GM13976 (cell line): Measurements from ENCODE around the gene TSPYL1.
A peak's percentile ranks its signal among the peaks of the same experiment; 100 is the strongest.
"Not testable (repeated sequence)": the region's sequence is repeated elsewhere in the genome, so short reads cannot be mapped to it uniquely, and the experiment has no call there.

Experiments
- DNase-seq: peaks from one replicate; pipeline ENCODE4 v3.0.0; 2012; ENCODE audit warnings: low spot score
- in situ Hi-C: fragments of 300-500 bp; cut with MboI; formaldehyde crosslinking; loops from one replicate; pipeline ENCODE4 v1.12.0; 2022; ENCODE audit warnings: low sequenced_read_pairs, mixed read lengths, inconsistent platforms; ENCODE audit not compliant: unreplicated experiment
- TF ChIP-seq, protein P1 (sequence below): IDR thresholded peaks from 2 replicates; pipeline ENCODE4 v1.5.1; 2012; ENCODE audit warnings: borderline replicate concordance, mild to moderate bottlenecking; ENCODE audit not compliant: insufficient read depth; ENCODE audit errors: extremely low read depth, missing control alignments, control extremely low read depth

TSPYL1 gene

DNA sequence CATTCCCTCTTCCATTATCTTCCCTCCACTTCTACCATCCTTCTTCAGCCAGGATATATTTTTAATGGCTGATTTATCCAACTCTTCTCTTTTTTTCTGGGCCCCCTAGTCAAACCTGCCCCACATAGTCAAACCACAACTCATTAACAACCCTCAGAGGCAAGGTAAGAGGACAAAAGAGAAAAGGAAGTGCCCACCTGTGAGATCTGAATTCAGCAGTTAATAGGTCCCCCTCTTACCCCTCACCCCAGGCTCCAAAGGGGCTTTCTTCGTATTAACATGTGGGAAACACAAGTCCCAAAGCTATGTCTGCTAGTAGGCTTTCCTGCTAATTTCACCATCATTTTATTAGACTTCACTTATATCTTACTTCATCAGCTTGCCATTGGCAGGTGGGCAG, 44.1 kb upstream of the TSPYL1 start:
- DNase-seq: no peak
- in situ Hi-C loops: no loop called here
- TF ChIP-seq, protein P1, sequence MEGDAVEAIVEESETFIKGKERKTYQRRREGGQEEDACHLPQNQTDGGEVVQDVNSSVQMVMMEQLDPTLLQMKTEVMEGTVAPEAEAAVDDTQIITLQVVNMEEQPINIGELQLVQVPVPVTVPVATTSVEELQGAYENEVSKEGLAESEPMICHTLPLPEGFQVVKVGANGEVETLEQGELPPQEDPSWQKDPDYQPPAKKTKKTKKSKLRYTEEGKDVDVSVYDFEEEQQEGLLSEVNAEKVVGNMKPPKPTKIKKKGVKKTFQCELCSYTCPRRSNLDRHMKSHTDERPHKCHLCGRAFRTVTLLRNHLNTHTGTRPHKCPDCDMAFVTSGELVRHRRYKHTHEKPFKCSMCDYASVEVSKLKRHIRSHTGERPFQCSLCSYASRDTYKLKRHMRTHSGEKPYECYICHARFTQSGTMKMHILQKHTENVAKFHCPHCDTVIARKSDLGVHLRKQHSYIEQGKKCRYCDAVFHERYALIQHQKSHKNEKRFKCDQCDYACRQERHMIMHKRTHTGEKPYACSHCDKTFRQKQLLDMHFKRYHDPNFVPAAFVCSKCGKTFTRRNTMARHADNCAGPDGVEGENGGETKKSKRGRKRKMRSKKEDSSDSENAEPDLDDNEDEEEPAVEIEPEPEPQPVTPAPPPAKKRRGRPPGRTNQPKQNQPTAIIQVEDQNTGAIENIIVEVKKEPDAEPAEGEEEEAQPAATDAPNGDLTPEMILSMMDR: no peak

DNA sequence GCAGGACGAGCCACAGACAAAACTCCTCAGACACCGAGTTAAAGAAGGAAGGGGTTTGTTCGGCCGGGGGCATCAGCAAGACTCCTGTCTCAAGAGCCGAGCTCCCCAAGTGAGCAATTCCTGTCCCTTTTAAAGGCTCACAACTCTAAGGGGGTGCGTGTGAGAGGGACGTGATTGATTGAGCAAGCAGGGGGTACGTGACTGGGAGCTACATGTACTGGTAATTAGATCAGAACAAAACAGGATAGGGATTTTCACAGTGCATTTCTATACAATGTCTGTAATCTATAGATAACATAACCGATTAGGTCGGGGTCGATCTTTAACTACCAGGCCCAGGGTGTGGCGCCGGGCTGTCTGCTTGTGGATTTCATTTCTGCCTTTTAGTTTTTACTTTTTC, 42.2 kb upstream of the TSPYL1 start:
- DNase-seq, in situ Hi-C loops: not testable (repeated sequence)

DNA sequence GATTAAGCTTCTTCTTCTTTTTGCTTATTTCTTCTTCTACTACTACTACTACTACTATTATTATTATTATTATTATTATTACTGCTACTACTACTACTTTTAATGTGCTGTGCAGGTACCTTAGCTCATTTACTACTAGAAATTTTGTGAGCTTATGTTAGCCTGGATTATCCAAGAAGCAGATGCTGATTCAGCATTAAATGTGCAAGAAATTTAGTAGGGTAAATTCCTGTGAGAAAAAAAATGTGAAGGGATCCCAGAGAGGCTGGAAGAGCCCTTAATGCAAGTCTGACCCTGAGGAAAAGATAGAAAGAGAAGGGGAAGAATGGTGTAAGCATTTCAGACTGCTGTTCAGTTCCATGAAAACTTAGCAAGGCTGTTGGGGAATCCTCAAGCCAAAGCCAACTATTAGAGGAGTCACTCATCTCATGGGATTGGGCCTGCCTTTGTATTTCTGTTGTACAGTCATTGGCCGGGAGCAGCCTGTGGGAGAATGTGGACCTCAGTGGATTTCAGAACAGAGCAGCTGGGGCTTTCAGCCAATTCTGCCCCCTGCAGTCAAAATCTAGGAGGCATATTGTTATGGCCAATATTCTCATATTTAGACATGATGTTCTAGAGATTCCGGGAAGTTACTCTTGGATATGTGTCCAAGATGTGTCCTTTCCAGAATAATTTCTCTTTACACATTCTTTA, 37.2 kb upstream of the TSPYL1 start:
- DNase-seq: no peak
- in situ Hi-C loops: no loop called here
- TF ChIP-seq, protein P1: no peak

DNA sequence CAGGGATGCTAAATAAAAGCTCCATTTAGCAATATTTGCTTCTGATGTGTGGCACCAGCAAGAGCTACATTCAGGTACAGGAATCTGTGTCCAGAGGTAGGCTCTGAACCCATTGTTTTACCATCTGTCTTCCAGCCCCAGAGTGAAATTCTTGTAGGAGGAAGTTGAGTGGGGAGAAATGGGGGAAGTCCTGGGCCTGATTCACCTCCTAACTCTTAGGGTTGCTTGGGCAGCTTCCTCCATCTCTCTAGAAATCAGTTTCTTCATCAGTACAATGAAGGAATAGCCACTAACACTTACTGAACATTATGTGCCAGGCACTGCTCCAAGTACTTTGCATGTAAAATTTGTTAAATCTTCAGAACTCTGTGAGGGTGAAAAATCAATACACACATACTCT, 35.1 kb upstream of the TSPYL1 start:
- in situ Hi-C loops: no loop called here
- TF ChIP-seq, protein P1: no peak
- DNase-seq: peak; percentile 17

DNA sequence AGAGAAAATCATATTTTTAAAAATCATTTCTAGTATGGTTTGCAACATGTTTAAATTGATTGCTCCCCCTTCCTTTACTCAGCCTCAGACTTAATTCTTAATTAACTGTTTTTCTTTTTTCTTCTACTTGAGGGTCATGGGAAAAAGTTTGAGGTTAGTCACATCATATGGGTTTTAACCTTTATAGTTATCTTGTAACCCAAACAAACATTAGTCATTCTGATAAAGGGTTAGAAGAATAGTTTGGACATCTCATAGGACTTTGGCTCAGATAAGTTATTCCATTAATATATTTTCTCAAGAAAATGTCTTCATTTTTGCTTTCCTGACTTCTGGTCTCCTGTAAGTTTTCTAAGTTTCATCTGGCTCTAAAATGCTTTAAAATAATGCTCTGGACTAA, 34.5 kb upstream of the TSPYL1 start:
- in situ Hi-C loops: no loop called here

DNA sequence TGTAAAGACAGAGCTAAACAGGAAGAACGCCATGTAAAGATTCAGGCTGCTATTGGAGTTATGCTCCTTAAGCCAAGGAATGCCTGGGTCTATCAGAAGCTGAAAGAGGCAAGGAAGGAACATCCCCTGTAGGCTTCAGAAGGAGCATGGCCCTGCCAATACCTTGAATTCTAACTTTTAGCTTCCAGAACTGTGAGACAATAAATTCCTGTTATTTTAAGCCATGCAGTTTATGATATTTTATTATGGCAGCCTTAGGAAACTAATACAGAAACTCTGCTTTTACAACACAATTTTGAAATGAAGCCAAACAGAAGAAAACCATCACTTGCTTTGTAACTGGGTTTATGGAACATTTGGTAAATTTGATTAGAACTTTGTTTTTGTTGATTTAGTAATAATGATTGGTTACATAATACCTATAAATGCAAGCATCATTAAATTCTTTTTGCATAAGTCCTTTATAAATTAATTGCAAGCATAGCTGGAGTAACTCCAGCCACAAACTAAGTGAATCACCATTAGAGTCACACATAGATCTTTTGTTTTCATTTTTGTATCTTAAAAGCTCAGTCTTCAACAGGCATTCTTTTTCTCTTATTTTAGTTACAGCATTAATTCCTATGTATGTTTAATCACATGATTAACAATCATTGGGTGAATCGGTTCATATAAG, 33.5 kb upstream of the TSPYL1 start:
- TF ChIP-seq, protein P1: no peak
- in situ Hi-C loops: no loop called here
- DNase-seq: no peak

More for the DNA sequence above, 34.5 kb upstream of the TSPYL1 start:
- TF ChIP-seq, protein P1: no peak
- no peak for DNase-seq

DNA sequence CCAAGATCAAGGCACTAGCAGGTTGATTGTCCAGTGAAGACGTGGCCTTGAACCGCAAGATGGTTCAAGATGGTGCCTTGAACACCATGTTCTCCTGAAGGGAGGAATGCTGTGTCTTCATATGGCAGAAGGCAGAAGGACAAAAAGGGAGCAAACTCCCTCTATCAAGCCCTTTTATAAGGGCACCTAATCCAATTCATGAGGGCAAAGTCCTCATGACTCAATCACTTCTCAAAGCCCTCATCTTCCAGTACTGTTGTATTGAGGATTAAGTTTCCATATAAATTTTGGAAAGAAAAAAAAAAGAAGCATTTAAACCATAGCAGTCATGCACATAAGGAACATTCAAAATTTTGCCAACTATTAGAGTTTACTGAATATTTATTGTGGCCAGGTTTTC, 29.9 kb upstream of the TSPYL1 start:
- DNase-seq: no peak
- TF ChIP-seq, protein P1: no peak
- in situ Hi-C loops: no loop called here
